ENCODE data around the gene ZNF608. TPM values are rescaled to one million over a fixed set of nuclear protein-coding genes. Genes with fewer than 3 reads are reported as not detected.

ZNF608 gene
- total and polyA plus RNA-seq, 2 experiments from 2014 or later, result 20.5 to 42.4 TPM

DNA sequence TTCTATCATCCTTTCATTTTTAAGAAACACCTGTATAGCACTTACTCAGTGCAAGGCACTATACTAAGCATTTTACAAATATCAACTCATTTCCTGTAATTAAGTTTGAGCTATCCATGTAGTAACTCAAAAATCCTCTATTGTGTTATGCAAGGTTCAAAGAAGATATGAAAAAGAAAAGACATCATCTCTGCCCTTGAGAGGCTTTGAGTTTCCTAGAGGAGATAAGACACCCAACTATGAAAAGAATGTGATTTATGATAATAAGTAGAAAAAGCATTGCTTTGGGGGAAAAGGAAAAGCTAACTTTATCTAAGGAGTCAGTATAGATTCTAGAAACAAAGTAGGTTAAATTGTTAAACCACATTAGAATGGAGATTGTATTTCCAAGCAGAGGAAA is 14.2 kb upstream of the ZNF608 start (continued):
- TF ChIP-seq, protein P1, sequence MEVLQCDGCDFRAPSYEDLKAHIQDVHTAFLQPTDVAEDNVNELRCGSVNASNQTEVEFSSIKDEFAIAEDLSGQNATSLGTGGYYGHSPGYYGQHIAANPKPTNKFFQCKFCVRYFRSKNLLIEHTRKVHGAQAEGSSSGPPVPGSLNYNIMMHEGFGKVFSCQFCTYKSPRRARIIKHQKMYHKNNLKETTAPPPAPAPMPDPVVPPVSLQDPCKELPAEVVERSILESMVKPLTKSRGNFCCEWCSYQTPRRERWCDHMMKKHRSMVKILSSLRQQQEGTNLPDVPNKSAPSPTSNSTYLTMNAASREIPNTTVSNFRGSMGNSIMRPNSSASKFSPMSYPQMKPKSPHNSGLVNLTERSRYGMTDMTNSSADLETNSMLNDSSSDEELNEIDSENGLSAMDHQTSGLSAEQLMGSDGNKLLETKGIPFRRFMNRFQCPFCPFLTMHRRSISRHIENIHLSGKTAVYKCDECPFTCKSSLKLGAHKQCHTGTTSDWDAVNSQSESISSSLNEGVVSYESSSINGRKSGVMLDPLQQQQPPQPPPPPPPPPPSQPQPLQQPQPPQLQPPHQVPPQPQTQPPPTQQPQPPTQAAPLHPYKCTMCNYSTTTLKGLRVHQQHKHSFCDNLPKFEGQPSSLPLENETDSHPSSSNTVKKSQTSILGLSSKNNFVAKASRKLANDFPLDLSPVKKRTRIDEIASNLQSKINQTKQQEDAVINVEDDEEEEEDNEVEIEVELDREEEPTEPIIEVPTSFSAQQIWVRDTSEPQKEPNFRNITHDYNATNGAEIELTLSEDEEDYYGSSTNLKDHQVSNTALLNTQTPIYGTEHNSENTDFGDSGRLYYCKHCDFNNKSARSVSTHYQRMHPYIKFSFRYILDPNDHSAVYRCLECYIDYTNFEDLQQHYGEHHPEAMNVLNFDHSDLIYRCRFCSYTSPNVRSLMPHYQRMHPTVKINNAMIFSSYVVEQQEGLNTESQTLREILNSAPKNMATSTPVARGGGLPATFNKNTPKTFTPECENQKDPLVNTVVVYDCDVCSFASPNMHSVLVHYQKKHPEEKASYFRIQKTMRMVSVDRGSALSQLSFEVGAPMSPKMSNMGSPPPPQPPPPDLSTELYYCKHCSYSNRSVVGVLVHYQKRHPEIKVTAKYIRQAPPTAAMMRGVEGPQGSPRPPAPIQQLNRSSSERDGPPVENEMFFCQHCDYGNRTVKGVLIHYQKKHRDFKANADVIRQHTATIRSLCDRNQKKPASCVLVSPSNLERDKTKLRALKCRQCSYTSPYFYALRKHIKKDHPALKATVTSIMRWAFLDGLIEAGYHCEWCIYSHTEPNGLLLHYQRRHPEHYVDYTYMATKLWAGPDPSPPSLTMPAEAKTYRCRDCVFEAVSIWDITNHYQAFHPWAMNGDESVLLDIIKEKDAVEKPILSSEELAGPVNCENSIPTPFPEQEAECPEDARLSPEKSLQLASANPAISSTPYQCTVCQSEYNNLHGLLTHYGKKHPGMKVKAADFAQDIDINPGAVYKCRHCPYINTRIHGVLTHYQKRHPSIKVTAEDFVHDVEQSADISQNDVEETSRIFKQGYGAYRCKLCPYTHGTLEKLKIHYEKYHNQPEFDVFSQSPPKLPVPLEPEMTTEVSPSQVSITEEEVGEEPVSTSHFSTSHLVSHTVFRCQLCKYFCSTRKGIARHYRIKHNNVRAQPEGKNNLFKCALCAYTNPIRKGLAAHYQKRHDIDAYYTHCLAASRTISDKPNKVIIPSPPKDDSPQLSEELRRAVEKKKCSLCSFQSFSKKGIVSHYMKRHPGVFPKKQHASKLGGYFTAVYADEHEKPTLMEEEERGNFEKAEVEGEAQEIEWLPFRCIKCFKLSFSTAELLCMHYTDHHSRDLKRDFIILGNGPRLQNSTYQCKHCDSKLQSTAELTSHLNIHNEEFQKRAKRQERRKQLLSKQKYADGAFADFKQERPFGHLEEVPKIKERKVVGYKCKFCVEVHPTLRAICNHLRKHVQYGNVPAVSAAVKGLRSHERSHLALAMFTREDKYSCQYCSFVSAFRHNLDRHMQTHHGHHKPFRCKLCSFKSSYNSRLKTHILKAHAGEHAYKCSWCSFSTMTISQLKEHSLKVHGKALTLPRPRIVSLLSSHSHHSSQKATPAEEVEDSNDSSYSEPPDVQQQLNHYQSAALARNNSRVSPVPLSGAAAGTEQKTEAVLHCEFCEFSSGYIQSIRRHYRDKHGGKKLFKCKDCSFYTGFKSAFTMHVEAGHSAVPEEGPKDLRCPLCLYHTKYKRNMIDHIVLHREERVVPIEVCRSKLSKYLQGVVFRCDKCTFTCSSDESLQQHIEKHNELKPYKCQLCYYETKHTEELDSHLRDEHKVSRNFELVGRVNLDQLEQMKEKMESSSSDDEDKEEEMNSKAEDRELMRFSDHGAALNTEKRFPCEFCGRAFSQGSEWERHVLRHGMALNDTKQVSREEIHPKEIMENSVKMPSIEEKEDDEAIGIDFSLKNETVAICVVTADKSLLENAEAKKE (CRISPR knock-in tag; IDR thresholded peaks at IDR 0.05), result no peak
- TF ChIP-seq REST (IDR thresholded peaks at IDR 0.05; ENCODE audit: unreplicated experiment), result no peak
- no peak for TF ChIP-seq JUNB (IDR thresholded peaks at IDR 0.05; ENCODE audit: unreplicated experiment)
- TF ChIP-seq EZH2 (IDR thresholded peaks at IDR 0.05; ENCODE audit: low read depth, unreplicated experiment), result no peak
- TF ChIP-seq NANOG (IDR thresholded peaks at IDR 0.05; ENCODE audit: borderline replicate concordance), result no peak
- no peak for TF ChIP-seq CTCF (conservative IDR thresholded peaks at IDR 0.05; ENCODE audit: low read depth in 2 of 2)

Measured in GM23338 (cell line).